Prostate gland (tissue), 2 donors: ENCODE data around the gene MAP7D3.

Experiments used
- CTCF ChIP-seq, 4 experiments: fragments of 200-600 bp in 2 of 4; fragments of 450-650 bp in 2 of 4; sonication (generic) in 2 of 4; IDR thresholded peaks; 1 replicate in 3 of 4; 2 replicates in 1 of 4; pipeline ENCODE4 v1.5.1; 2016 to 2019; ENCODE audit warnings: antibody characterized with exemption in 4 of 4, mild to moderate bottlenecking in 2 of 4, moderate library complexity in 2 of 4
- POLR2AphosphoS5 ChIP-seq: sonication (generic); formaldehyde crosslinking; IDR thresholded peaks from one replicate; pipeline ENCODE4 v1.6.1; 2017; ENCODE audit warnings: antibody characterized with exemption

GRCh38 chrX:136198678-136199243 lies 52.4 kb downstream of the MAP7D3 start:
- TF ChIP-seq CTCF (IDR thresholded peaks at IDR 0.05) = no peak
- TF ChIP-seq POLR2AphosphoS5 = no peak
